Measurements from ENCODE around the gene RNF220. TPM values are rescaled to one million over a fixed set of nuclear protein-coding genes. Genes with fewer than 3 reads are reported as not detected.

RNF220 gene
- total and polyA plus RNA-seq, 7 donors = 49.5 to 122 (median 82.8) TPM

DNA sequence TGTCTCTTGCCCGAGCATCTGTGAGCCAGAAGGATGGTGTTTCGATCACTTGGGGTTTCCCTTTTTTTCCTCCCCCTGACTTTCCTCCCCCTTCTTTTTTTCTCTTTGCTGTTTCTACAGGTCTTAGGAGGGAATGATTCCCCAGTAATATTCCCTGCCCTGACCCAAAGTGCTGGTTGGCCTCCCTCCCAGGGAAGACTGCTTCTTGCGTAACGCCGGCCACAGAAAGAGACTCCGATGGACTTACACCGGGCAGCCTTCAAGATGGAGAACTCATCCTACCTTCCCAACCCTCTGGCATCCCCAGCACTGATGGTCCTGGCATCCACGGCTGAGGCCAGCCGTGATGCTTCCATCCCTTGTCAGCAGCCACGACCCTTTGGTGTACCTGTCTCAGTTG lies 6.8 kb downstream of the RNF220 start:
- Histone ChIP-seq H3K36me3 (no peaks in the 10 kb centered on the region), H3K9me3 (no peaks in the 10 kb centered on the region), H3K27me3 (peaks cover 50 to 100% (median 99%) of the 10 kb centered on the region in 3 donors), H3K27ac (no peak overlapping the region), H3K4me3 (no peak overlapping the region), H3K4me1 (peaks cover 0 to 17% (median 14%) of the 10 kb centered on the region in 4 donors)
- intact Hi-C loops (cut with DNase I) = loop anchor here (5.0 kb wide), 1 partner anchor 200 kb away; the partner anchor contains the start of gene DMAP1
- 82 to 84% methylated on average over 10 of the region's 10 CpGs for WGBS, 2 donors
- DNase-seq = no peak
- TF ChIP-seq EP300 (IDR thresholded peaks at IDR 0.05) (no peak), POLR2A (IDR thresholded peaks at IDR 0.05) (no peak), POLR2AphosphoS5 (IDR thresholded peaks at IDR 0.05) (no peak)
- TF ChIP-seq, protein P1, sequence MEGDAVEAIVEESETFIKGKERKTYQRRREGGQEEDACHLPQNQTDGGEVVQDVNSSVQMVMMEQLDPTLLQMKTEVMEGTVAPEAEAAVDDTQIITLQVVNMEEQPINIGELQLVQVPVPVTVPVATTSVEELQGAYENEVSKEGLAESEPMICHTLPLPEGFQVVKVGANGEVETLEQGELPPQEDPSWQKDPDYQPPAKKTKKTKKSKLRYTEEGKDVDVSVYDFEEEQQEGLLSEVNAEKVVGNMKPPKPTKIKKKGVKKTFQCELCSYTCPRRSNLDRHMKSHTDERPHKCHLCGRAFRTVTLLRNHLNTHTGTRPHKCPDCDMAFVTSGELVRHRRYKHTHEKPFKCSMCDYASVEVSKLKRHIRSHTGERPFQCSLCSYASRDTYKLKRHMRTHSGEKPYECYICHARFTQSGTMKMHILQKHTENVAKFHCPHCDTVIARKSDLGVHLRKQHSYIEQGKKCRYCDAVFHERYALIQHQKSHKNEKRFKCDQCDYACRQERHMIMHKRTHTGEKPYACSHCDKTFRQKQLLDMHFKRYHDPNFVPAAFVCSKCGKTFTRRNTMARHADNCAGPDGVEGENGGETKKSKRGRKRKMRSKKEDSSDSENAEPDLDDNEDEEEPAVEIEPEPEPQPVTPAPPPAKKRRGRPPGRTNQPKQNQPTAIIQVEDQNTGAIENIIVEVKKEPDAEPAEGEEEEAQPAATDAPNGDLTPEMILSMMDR (IDR thresholded peaks at IDR 0.05) = no peak

DNA sequence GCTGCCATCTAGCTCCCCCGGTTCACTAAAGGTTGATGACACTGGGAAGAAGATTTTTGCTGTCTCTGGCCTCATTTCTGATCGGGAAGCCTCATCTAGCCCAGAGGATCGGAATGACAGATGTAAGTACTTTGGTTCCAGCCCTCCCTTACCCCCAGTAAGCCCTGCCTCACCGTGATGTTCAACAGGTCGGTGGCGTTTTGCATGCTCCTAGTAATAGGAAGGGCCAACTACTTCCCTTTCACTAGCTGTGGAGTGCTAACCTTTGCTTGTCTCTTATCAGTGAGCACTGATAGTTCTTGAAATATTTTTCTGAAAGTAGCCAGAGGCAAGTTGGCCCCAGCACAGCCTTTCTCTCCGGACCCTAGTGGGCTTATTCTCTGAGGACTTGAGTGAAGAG lies 7.5 kb downstream of the RNF220 start:
- WGBS, 2 donors = 52 to 64% methylated on average over 7 of the region's 7 CpGs
- DNase-seq = no peak
- peaks cover 49 to 100% (median 99%) of the 10 kb centered on the region in 3 donors for H3K27me3 ChIP-seq
- no peak for TF ChIP-seq POLR2A (IDR thresholded peaks at IDR 0.05)
- TF ChIP-seq POLR2AphosphoS5 (IDR thresholded peaks at IDR 0.05) = no peak
- TF ChIP-seq EP300 (IDR thresholded peaks at IDR 0.05) = no peak
- TF ChIP-seq, protein P1 (IDR thresholded peaks at IDR 0.05) = no peak
- H3K4me1 ChIP-seq = peaks cover 0 to 16% (median 12%) of the 10 kb centered on the region in 4 donors
- no peak overlapping the region for H3K4me3 ChIP-seq
- H3K9me3 ChIP-seq = no peaks in the 10 kb centered on the region
- intact Hi-C loops (cut with DNase I) = loop anchor here (5.0 kb wide), 1 partner anchor 200 kb away; the partner anchor contains the start of gene DMAP1
- no peaks in the 10 kb centered on the region for H3K36me3 ChIP-seq
- H3K27ac ChIP-seq = no peak overlapping the region

DNA sequence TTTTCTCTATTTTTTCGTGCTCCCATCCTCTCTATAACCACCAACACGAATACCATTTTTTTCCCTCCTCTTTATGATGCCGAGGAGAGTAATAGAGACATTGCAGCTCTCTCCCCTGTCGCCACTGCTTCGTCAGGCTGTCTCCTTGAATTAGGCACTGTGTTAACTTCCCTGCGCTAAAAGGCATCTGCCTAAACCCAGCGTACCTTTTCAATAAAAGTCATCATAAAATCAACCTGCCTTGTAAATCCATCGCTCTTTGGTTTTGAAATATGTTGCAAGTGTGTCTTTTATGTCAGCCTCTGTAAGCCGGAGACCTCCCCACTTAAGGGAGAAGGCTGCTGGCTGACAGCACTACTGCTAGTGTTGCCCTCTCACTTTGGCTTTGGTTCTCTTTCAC lies 8.7 kb downstream of the RNF220 start:
- H3K4me3 ChIP-seq = no peak overlapping the region
- H3K27ac ChIP-seq = no peak overlapping the region
- no peaks in the 10 kb centered on the region for H3K36me3 ChIP-seq
- TF ChIP-seq EP300 (IDR thresholded peaks at IDR 0.05) (no peak), POLR2AphosphoS5 (IDR thresholded peaks at IDR 0.05) (no peak), POLR2A (IDR thresholded peaks at IDR 0.05) (no peak)
- TF ChIP-seq, protein P1 (IDR thresholded peaks at IDR 0.05) = no peak
- intact Hi-C loops (cut with DNase I) = loop anchor here (5.0 kb wide), 1 partner anchor 201 kb away; the partner anchor contains the start of gene DMAP1
- H3K4me1 ChIP-seq = peaks cover 0 to 17% (median 14%) of the 10 kb centered on the region in 4 donors
- H3K27me3 ChIP-seq = peaks cover 47 to 100% (median 99%) of the 10 kb centered on the region in 3 donors
- no peaks in the 10 kb centered on the region for H3K9me3 ChIP-seq
- 45 to 51% methylated on average over 9 of the region's 9 CpGs for WGBS, 2 donors
- no peak for DNase-seq

DNA sequence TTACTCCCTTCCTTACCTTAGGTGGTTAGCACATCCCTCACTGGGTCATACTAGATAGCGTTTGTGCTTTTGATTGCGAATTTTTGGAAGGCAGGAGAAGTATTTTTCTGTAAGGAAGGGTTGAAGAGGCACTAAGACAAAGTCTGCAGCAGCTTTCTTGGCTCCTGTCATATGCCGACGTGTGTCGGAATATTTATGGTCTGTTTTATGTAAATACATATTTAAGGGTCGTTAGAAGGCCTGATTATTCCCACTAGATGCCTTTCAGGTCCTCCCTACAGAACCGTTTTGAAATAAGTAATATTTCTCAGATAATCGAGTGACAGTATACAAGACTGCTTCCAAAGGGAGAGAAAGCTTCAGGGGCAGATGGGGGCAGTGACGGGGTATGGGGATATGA lies 10.0 kb downstream of the RNF220 start:
- H3K4me3 ChIP-seq = no peak overlapping the region
- no peaks in the 10 kb centered on the region for H3K9me3 ChIP-seq
- 38 to 46% methylated on average over 9 of the region's 9 CpGs for WGBS, 2 donors
- H3K36me3 ChIP-seq = no peaks in the 10 kb centered on the region
- intact Hi-C loops (cut with DNase I) = no loop called here
- no peak overlapping the region for H3K27ac ChIP-seq
- no peak for DNase-seq
- TF ChIP-seq, protein P1 (IDR thresholded peaks at IDR 0.05) = no peak
- TF ChIP-seq POLR2A (IDR thresholded peaks at IDR 0.05) (no peak), EP300 (IDR thresholded peaks at IDR 0.05) (no peak), POLR2AphosphoS5 (IDR thresholded peaks at IDR 0.05) (no peak)
- H3K27me3 ChIP-seq = peaks cover 37 to 100% (median 99%) of the 10 kb centered on the region in 3 donors
- peaks cover 0 to 16% (median 14%) of the 10 kb centered on the region in 4 donors for H3K4me1 ChIP-seq

DNA sequence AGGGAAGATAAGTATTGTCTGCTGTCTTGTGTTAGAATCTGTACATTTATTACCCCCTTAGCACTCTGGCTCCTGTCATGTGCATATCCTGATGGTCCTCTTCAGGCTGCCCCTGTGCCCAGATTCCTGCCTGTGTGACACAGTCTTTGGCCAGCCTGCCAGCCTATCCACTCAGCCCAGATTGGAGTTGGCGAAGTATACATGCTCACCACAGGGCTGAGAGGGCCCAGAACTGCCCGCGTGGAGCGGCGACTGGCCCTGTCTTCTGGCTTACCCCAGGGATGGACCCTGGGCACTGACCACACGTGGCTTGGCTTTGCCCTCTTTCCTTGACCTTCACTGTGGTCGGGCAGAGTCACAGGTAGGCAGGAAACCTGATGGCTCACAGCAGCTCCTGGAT lies 11.4 kb downstream of the RNF220 start:
- TF ChIP-seq EP300 (IDR thresholded peaks at IDR 0.05) (no peak), POLR2AphosphoS5 (IDR thresholded peaks at IDR 0.05) (no peak), POLR2A (IDR thresholded peaks at IDR 0.05) (no peak)
- TF ChIP-seq, protein P1 (IDR thresholded peaks at IDR 0.05) = no peak
- 86 to 89% methylated on average over 7 of the region's 7 CpGs for WGBS, 2 donors
- Histone ChIP-seq H3K27ac (no peak overlapping the region), H3K4me1 (peaks cover 0 to 16% (median 14%) of the 10 kb centered on the region in 4 donors), H3K4me3 (no peak overlapping the region), H3K36me3 (no peaks in the 10 kb centered on the region), H3K9me3 (no peaks in the 10 kb centered on the region), H3K27me3 (peaks cover 27 to 100% (median 99%) of the 10 kb centered on the region in 3 donors)
- intact Hi-C loops (cut with DNase I) = no loop called here
- no peak for DNase-seq
